ENCODE results near the gene FRMD4A. TPM values are rescaled to one million over a fixed set of nuclear protein-coding genes. Genes with fewer than 3 reads are reported as not detected.
"Not testable (repeated sequence)": the region's sequence is repeated elsewhere in the genome, so short reads cannot be mapped to it uniquely, and the experiment has no call there.

FRMD4A gene
- total and polyA plus RNA-seq, 10 of the 15 experiments (the other 5 are each of a cell fraction or from before 2014, with no cell fraction given): 17.8 to 75.2 (median 39.1) TPM

GRCh38 chr10:14213703-14214102 is 117.0 kb downstream of the FRMD4A start:
- in situ Hi-C loops (cut with MboI); H3K4me2 ChIP-seq (ENCODE audit: control insufficient read depth, insufficient read depth); BruUV-seq (replicated peaks); H4K20me1 ChIP-seq (ENCODE audit: control insufficient read depth, insufficient read depth); SMC1A ChIA-PET (ENCODE audit: uncharacterized antibody, unreplicated experiment); H3K27ac ChIP-seq (ENCODE audit: control insufficient read depth, insufficient read depth); H3K4me3 ChIP-seq; intact Hi-C loops (cut with micrococcal nuclease; ENCODE audit: unreplicated experiment); H3K9ac ChIP-seq (ENCODE audit: control insufficient read depth, insufficient read depth, low read length); H3K9me3 ChIP-seq (replicated peaks; ENCODE audit: control insufficient read depth, insufficient read depth, low read length); DNase-seq (ENCODE audit: low read depth, low spot score); FAIRE-seq; H3K79me2 ChIP-seq (ENCODE audit: control insufficient read depth, insufficient read depth, low read length); POLR2A ChIA-PET; H3K4me1 ChIP-seq (ENCODE audit: control insufficient read depth, insufficient read depth, low read length); H3K36me3 ChIP-seq (ENCODE audit: control insufficient read depth in 2 of 2, insufficient read depth in 2 of 2, low read length in 1 of 2); H3K27me3 ChIP-seq (replicated peaks in 1 of 2; ENCODE audit: control insufficient read depth in 2 of 2, insufficient read depth in 2 of 2, low read length in 1 of 2); RAD21 ChIA-PET (ENCODE audit: unreplicated experiment); H2AFZ ChIP-seq (ENCODE audit: control insufficient read depth, low read depth, low read length); ATAC-seq: not testable (repeated sequence)
- WGBS (ENCODE audit: insufficient coverage, insufficient replicate concordance, low lambda C conversion rate, missing lambda C conversion rate): 38% methylated on average over 7 of the region's 7 CpGs
- CTCF ChIA-PET: interaction anchor here (1.0 kb wide), 1 partner anchor 17 kb away, joined by 4 read pairs; no protein-coding TSS in a partner anchor

GRCh38 chr10:14211610-14212009 is 119.1 kb downstream of the FRMD4A start:
- Histone ChIP-seq H3K36me3 (ENCODE audit: control insufficient read depth in 2 of 2, insufficient read depth in 2 of 2, low read length in 1 of 2) (no peaks in the 10 kb centered on the region), H3K9me3 (replicated peaks; ENCODE audit: control insufficient read depth, insufficient read depth, low read length) (no peaks in the 10 kb centered on the region; the same call in 2 of the 3 replicates), H3K4me1 (ENCODE audit: control insufficient read depth, insufficient read depth, low read length) (no peaks in the 10 kb centered on the region), H3K4me2 (ENCODE audit: control insufficient read depth, insufficient read depth) (no peak overlapping the region), H2AFZ (ENCODE audit: control insufficient read depth, low read depth, low read length) (no peak overlapping the region), H3K4me3 (no peak overlapping the region), H4K20me1 (ENCODE audit: control insufficient read depth, insufficient read depth) (no peaks in the 10 kb centered on the region), H3K9ac (ENCODE audit: control insufficient read depth, insufficient read depth, low read length) (no peak overlapping the region), H3K79me2 (ENCODE audit: control insufficient read depth, insufficient read depth, low read length) (no peaks in the 10 kb centered on the region), H3K27me3 (replicated peaks in 1 of 2; ENCODE audit: control insufficient read depth in 2 of 2, insufficient read depth in 2 of 2, low read length in 1 of 2) (peaks cover 0 to 2% of the 10 kb centered on the region in 2 experiments; a peak in 1 of 4 replicates), H3K27ac (ENCODE audit: control insufficient read depth, insufficient read depth) (no peak overlapping the region)
- in situ Hi-C loops (cut with MboI): no loop called here
- ChIA-PET CTCF (interaction anchor here (1.1 to 2.2 kb wide), 3 partner anchors 11 to 14 kb away, joined by 3 to 9 read pairs (median 3); no protein-coding TSS in a partner anchor), SMC1A (ENCODE audit: uncharacterized antibody, unreplicated experiment) (no interaction called here), POLR2A (no interaction called here), RAD21 (ENCODE audit: unreplicated experiment) (no interaction called here)
- no peak for FAIRE-seq
- intact Hi-C loops (cut with micrococcal nuclease; ENCODE audit: unreplicated experiment): no loop called here
- DNase-seq (ENCODE audit: low read depth, low spot score): no peak
- WGBS (ENCODE audit: insufficient coverage, insufficient replicate concordance, low lambda C conversion rate, missing lambda C conversion rate): 8% methylated on average over 4 of the region's 4 CpGs
- BruUV-seq (replicated peaks): no TSS peak
- ATAC-seq: no peak
- TF ChIP-seq NFYB (IDR thresholded peaks at IDR 0.05; ENCODE audit: insufficient read depth, low read depth, low read length) (no peak), MYC (IDR thresholded peaks at IDR 0.05; ENCODE audit: insufficient read depth, insufficient read length, insufficient replicate concordance, low read length, severe bottlenecking) (no peak), POLR2AphosphoS5 (IDR thresholded peaks at IDR 0.05; ENCODE audit: low read length) (no peak), CEBPB (IDR thresholded peaks at IDR 0.05; ENCODE audit: borderline replicate concordance in 1 of 2, low read depth in 2 of 2, low read length in 2 of 2) (no peak), REST (IDR thresholded peaks at IDR 0.05; ENCODE audit: low read depth, low read length) (no peak), KAT2A (conservative IDR thresholded peaks at IDR 0.05; ENCODE audit: control insufficient read depth, low read depth, low read length) (no peak), PRDM15 (CRISPR knock-in tag; IDR thresholded peaks at IDR 0.05) (no peak)

Data from GM12878 (cell line).